Neural cell (in vitro differentiated cells): Measurements from ENCODE around the gene RBM33.
"Not testable (repeated sequence)": the region's sequence is repeated elsewhere in the genome, so short reads cannot be mapped to it uniquely, and the experiment has no call there.

Experiments
- CTCF ChIP-seq: fragments of 450-650 bp; IDR thresholded peaks from 2 replicates; pipeline ENCODE4 v1.5.1; 2014; ENCODE audit warnings: antibody characterized with exemption, mild to moderate bottlenecking, moderate library complexity; ENCODE audit not compliant: poor library complexity, severe bottlenecking
- EZH2 ChIP-seq: fragments of 200-600, 300-800 bp; shearing (Covaris generic), sonication (generic); IDR thresholded peaks from 2 replicates; pipeline ENCODE4 v1.6.1; 2014; ENCODE audit warnings: antibody characterized with exemption, low read length, borderline replicate concordance, mild to moderate bottlenecking; ENCODE audit not compliant: insufficient read depth, poor library complexity, severe bottlenecking
- POLR2AphosphoS5 ChIP-seq: IDR thresholded peaks from 2 replicates; pipeline ENCODE4 v1.6.1; 2012
- REST ChIP-seq: IDR thresholded peaks from 2 replicates; pipeline ENCODE4 v1.6.1; 2012; ENCODE audit warnings: borderline replicate concordance
- SMC3 ChIP-seq: fragments of 450-650 bp; conservative IDR thresholded peaks from 2 replicates; pipeline ENCODE4 v1.6.1; 2014; ENCODE audit warnings: antibody characterized with exemption, mild to moderate bottlenecking, moderate library complexity; ENCODE audit not compliant: poor library complexity
- TAF1 ChIP-seq: IDR thresholded peaks from 2 replicates; pipeline ENCODE4 v1.6.1; 2012; ENCODE audit warnings: low read depth

GRCh38 chr7:155615085-155615484, 29.4 kb upstream of the RBM33 start:
- TF ChIP-seq CTCF, POLR2AphosphoS5, REST, TAF1, SMC3, EZH2: not testable (repeated sequence)
